Measurements from ENCODE around the gene ENDOV.

- TF ChIP-seq CTCF (IDR thresholded peaks at IDR 0.05): no peak
- no peak for TF ChIP-seq POLR2A (IDR thresholded peaks at IDR 0.05)
- no peak for TF ChIP-seq POLR2AphosphoS5 (IDR thresholded peaks at IDR 0.05)
- TF ChIP-seq EP300 (IDR thresholded peaks at IDR 0.05): no peak
Observed at GRCh38 chr17:80445726-80446110, 30.8 kb downstream of the ENDOV start.
